Islet of Langerhans (tissue), 1 donor: ENCODE measurements around the gene FANCM.

ENCODE experiments used
- FAIRE-seq: peaks from one replicate; lab custom pipeline; 2011; peaks lifted over from hg19 to GRCh38; lab: Jason Lieb, UNC

FANCM gene

DNA sequence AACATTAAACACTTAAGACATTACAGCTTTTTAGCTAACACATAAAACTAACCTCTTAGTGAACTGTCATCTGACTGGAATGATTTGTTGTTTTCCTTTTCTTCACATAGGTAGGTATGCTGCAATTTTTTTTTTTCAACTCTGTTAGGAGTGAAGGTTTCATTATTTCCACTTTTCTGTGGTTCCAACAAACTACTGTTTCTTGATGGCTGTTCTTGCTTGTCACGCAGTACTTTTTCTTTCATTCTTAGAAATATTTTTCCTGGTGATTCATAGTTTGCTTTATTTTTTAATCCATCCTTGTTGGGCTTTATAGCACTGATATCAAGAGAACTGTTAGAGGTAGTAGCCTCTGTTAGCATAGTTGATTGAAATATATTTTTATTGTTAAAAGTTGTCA is 111.0 kb downstream of the FANCM start:
- peak; percentile 36 for FAIRE-seq

DNA sequence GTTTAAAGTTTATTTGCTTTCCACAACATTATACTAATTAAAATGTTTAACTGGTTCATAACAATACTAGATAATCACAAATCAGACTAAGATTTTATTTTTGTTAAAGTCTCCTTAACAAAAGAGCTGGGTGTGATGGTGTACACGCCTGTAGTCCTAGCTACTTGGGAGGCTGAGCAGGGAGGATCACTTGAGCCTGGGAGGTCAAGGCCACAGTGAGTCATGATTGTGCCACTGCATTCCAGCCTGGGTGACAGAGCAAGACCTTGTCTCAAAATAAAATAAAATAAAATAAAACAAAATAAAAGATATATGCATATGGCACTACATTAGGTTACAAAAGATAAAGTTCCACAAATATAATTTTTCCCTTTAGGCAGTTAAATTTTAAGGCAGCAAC is 111.7 kb downstream of the FANCM start:
- FAIRE-seq, result no peak

DNA sequence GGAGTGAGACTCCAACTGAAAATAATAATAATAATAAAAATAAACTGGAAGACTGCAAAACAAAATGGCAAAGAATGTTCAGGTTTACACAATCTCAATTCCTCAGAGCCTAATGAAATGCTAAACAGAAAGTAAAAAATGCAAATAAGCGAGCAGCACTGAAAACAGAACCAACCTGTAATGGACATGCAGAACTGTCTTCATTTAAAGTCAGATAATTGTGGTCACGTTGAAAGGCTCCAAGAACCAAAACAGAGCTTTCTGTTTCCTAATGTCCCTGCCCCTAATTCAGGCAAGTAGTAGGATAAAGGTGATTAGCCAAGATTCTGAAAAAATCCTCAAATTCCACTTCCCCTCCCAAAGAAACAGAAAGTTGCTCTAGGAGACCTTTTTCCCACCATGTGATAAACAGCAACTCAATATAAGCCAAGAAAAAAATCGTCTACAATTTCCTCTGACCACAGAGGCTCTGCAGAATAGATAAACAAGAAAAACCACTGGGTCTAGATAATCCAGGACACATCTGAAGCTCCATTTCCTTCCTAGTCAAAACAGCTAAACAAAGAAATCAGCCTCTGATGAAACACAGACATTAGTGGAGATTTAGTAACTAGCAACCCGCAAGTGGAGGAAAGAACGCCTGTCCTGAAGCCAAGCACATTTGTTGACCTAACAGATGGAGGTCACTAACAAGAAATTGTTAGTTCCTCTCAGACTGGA is 114.3 kb downstream of the FANCM start:
- peak; percentile 41 for FAIRE-seq
